SU-DHL-6 (cell line): ENCODE measurements around the gene DHX15.

Experiments used
- EZH2phosphoT487 ChIP-seq: fragments of 200-600 bp; sonication (generic), shearing (Covaris generic); conservative IDR thresholded peaks from 2 replicates; pipeline ENCODE4 v1.6.1; 2018; ENCODE audit warnings: mild to moderate bottlenecking, antibody characterized with exemption, low read length, moderate library complexity, mixed read lengths
- TF ChIP-seq, protein P1 (sequence below): fragments of 200-600 bp; sonication (generic); IDR thresholded peaks from one replicate; pipeline ENCODE4 v1.5.1; 2017; ENCODE audit warnings: antibody characterized with exemption, mild to moderate bottlenecking, low read length, moderate library complexity; ENCODE audit not compliant: insufficient read depth, poor library complexity, severe bottlenecking

DNA sequence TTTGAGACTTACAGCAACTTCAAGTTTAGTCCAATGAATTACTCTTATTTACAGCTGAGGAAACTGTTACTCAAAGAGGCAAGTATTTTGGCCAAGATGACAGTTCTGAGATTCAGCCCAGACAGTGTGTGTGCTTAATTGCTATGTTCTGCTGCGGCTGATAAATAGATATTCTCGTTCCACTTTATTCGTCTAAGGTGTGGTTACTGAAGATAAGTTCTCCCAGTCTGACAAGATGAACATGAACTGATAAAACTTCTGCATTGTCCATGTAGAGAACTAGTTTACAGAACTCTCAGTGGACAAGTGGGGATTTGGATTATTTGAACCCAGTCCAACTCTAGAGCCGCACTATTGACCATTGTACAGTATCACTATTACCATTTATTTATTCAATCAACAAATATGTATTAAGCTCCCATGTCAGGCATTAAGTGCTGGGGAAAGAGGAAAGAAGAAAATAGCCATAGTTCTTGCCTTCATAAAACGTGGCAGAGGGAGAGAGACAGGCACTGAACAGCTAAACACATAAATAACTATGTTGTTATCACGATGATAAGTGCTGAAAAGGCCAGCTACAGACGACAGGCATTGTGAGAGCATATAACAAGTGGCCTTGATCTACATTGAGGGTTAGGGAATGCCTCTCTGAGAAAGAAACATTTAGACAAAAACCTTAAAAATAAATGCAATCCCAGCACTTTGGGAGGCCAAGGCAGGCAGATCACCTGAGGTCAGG, 4.0 kb upstream of the DHX15 start:
- TF ChIP-seq, protein P1, sequence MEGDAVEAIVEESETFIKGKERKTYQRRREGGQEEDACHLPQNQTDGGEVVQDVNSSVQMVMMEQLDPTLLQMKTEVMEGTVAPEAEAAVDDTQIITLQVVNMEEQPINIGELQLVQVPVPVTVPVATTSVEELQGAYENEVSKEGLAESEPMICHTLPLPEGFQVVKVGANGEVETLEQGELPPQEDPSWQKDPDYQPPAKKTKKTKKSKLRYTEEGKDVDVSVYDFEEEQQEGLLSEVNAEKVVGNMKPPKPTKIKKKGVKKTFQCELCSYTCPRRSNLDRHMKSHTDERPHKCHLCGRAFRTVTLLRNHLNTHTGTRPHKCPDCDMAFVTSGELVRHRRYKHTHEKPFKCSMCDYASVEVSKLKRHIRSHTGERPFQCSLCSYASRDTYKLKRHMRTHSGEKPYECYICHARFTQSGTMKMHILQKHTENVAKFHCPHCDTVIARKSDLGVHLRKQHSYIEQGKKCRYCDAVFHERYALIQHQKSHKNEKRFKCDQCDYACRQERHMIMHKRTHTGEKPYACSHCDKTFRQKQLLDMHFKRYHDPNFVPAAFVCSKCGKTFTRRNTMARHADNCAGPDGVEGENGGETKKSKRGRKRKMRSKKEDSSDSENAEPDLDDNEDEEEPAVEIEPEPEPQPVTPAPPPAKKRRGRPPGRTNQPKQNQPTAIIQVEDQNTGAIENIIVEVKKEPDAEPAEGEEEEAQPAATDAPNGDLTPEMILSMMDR = no peak
- TF ChIP-seq EZH2phosphoT487 = no peak
